GOT3 (cell line): ENCODE results near the gene GPC6.
"Not testable (repeated sequence)": the region's sequence is repeated elsewhere in the genome, so short reads cannot be mapped to it uniquely, and the experiment has no call there.

ENCODE experiments used
- DNase-seq: peaks from one replicate; lab custom pipeline; 2025; ENCODE audit warnings: mixed read lengths; lab: John Stamatoyannopoulos, UW

The GPC6 gene

GRCh38 chr13:93318534-93319254 is 92.1 kb downstream of the GPC6 start:
- DNase-seq, result no peak

DNA sequence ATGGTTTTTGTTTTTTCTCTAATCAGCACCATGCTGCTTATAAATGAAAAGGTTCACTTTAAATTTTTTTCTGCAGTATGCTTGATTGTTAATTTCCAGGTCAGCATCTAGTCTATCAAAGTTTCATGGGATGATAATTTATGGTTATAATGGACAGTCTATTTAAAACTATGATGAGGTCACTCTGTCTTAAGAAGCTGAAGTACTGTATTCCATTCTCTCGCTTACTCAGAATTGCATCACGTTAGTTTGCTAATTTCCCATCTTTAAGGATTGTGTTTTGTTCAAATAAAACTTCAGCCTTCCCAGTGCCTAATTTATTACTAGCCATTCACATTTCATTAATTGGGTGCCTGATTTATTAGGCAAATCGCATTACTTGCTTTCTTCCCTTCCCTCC is 94.3 kb downstream of the GPC6 start:
- no peak for DNase-seq

DNA sequence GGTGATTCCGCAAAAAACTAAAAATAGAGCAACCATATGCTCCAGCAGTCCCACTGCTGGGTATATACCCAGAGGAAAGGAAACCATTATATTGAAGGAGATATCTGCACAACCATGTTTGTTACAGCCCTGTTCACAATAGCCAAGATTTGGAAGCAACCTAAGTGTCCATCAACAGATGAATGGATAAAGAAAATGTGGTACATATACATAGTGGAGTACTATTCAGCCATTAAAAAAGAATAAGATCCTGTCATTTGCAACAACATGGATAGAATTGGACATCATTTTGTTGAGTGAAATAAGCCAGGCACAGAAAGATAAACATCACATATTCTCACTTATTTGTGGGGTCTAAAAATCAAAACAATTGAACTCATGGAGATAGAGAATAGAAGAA is 97.3 kb downstream of the GPC6 start:
- not testable (repeated sequence) for DNase-seq

- DNase-seq, result no peak
These were observed 99.0 kb downstream of the GPC6 start for GRCh38 chr13:93325303-93326233.

DNA sequence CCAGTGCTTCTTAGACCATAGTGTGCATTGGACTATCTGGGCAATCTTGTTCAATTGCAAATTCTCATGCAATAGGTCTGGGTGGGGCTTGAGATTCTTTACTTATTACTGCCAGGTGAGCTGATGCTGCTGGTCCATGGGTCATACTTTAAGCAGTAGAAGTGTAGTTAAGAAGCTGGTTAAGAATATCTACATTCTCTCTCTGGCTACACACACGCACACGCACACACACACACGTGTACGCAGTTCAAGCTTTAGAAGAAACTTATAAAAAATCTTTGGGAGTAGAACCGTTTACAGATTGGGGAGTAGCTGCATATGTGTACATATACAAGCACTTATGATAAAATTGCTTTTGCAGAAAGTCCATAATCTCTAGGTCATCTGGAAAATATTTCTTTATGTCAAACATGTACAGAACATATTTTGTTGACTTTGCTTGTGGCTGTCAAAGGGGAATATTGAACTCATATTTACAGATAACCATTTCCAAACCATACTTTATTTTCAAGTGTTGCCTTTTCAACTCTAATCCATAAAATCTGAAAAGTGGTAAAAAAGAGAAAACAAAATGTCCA is 99.7 kb downstream of the GPC6 start:
- DNase-seq, result no peak

GRCh38 chr13:93328943-93329342 is 102.3 kb downstream of the GPC6 start:
- DNase-seq, result no peak

GRCh38 chr13:93336728-93337127 is 110.1 kb downstream of the GPC6 start:
- no peak for DNase-seq

DNA sequence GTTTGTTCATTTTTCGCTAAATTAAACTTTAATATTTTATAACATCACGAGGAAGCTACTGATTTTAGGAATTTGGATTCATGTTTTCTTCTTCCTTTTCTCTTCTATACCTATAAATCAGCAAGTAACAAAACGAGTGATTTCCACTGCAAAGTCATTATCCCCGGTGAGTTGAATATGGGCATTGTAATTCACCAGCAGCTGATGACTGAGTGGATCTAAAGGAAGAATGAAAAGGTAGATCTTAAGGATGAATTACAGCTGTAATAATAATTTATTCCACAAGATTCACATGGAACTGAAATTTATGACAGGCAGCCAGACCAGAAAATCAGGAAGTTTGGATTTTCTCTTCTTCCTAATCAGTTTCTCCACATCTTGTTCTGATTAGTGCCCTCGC is 111.4 kb downstream of the GPC6 start:
- no peak for DNase-seq

- DNase-seq, result no peak
These were observed 112.3 kb downstream of the GPC6 start for GRCh38 chr13:93338906-93339305.

DNA sequence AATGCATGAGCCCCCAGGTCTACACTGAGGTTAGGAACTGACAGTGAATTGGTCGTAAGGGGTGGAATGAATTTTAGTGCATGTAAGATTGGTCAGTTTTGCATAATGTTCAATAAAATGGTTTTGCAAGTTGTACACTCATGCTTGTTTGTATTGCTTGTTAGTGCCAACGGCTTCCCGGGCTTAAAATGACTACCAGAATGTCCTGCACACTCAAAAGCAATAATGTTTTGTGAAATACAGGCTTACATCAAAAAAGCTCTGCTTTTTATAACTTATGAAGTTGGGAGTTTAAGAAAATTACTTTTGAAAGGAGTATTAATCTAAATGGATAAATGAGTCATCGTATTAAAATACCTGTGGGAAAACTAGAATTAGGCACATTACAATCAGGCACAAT is 112.9 kb downstream of the GPC6 start:
- DNase-seq, result no peak

DNA sequence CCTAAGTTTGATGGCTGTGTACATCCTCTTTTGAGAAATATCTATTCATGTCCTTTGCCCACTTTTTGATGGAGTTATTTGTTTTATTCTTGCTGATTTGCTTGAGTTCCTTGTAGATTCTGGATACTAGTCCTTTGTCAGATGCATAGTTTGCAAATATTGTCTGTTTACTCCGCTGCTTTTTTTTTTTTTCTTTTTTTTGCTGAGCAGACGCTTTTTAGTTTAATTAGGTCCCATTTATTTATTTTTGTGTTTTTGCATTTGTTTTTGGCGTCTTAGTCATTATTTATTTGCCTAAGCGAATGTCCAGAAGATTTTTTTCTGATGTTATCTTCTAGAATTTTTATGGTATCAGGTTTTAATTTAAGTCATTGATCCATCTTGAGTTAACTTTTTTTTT is 114.9 kb downstream of the GPC6 start:
- no peak for DNase-seq

GRCh38 chr13:93343097-93343496 is 116.5 kb downstream of the GPC6 start:
- DNase-seq, result no peak

DNA sequence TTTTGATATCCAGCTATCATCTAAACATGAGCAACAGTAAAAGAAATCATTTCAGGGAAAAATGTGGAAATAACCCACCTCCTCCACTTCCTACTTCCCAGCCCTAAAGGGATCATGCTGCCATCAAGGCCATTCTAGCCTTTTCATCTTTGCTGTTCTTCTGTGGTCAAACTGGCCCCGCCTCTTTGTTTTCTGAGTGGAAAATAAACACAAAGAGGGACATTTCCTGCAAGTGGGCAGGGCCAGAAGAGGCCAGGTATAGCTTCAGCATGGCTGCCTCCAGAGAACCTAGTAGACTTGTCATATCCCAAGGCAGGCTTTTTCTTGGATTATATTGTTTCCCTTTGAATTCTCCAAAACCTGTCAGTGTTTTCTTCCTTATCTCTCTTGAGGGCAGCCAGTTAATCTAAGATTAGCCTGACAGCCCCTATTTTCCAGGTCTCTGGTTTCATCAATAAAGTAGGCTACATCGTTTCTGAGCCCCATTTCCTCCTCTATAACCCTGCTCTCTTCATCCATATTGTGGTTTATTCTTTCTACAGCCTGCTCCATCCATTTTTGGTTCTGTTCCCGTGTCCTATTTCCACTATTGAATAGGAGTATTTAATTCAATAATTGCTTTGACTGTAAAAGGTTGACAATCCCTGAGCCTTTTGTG is 117.6 kb downstream of the GPC6 start:
- no peak for DNase-seq

DNA sequence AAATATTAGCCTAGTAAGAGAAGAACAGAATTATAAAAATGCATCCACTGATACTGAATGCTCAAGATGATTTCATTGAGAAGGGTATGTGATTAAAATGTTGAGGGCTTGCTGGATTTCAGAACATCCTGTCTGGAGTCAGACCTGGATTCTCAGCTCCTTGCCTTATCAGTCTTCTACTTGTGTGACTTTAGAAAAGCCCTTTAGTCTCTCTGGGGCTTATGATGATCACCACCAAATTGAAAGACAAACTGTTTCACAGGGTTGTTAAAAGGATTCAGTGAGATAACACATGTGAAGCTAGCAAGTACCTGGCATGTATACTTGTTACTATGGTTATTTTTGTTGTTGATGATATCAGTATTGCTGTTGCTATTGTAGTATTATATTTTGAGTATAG is 118.4 kb downstream of the GPC6 start:
- DNase-seq, result no peak

- DNase-seq, result no peak
These were observed 119.2 kb downstream of the GPC6 start for GRCh38 chr13:93345770-93346169.

DNA sequence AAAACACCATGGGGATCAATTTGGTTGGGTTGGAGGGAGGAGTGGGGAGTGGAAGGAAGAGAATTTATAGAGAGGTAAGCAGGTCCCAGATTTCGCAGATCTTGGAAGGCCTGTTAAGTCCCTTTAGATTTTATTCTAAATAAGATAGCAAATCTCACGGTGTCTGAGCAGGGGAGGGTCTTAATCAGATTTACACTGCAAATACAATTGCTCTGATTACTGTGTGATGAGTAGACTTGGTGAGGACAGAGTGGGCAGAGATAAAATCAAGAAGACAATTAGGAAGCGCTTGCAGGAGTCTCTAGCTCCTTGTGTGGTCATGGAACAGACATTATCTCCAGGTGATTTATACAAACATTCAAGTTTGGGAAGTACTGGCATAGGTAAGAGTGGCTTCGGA is 126.0 kb downstream of the GPC6 start:
- no peak for DNase-seq

- no peak for DNase-seq
These were observed 128.5 kb downstream of the GPC6 start for GRCh38 chr13:93355094-93355493.

GRCh38 chr13:93356469-93356868 is 129.9 kb downstream of the GPC6 start:
- DNase-seq, result no peak

DNA sequence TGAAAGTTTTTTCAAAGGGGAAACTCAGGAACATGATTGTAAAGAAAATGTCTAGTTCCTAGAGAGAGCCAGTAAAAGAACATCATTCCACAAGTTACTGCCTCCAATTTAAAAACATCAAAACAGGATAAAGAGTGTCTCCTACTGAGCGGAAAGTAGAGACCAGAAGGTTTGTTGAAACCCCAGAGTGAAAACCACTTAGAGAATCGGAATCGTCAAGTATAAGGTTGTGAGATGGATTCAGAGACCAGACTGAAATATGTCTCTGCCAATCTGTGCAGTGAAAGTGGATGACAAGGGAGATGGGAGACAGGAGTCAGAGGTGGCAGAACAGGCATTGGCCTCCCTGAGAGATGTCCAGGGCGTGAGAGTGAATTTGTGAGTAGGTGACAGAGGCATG is 133.4 kb downstream of the GPC6 start:
- DNase-seq, result no peak

DNA sequence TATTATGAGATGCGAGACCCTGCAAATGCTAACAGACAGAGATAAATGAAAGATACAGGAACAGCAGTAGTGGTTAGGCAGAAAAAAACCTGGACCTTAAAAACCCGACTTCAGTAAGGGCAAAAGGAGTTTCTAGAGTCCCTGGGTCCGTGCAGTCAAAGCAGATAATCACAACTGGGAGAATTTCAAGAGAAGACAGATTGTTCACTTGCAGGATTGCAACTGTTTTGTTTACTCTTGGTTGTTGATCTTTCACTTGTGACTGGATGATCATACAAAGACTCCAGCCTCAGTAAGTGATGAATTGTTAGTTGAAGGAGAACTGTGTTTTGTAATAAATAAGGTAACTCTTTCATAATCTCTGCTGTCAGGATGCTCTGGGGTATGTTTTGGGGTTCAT is 135.1 kb downstream of the GPC6 start:
- DNase-seq, result no peak

GRCh38 chr13:93364166-93364565 is 137.6 kb downstream of the GPC6 start:
- no peak for DNase-seq

DNA sequence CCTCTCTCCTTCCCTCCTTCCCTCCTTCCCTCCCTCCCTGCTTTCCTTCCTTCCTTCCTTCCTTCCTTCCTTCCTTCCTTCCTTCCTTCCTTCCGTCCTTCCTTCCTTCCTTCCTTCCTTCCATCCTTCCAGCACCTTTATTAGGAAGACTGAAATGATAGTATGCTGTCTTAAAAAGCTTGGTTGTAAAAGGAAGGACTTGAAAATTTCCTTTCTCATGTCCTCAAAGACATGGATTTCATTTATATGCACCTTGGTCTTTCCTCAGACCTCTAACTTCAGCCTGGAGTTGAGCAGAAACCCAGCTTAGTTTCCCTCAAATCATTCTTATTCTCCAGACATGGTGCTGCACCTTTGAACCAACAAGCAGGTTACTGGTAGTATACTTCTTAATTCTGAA is 141.7 kb downstream of the GPC6 start:
- no peak for DNase-seq
